Testis (tissue), 2 donors: ENCODE results near the gene GOSR1.

Experiments
- POLR2A ChIP-seq: fragments of 450-650 bp; IDR thresholded peaks from one replicate; pipeline ENCODE4 v1.6.1; 2017; ENCODE audit warnings: antibody characterized with exemption, mild to moderate bottlenecking, moderate library complexity
- TF ChIP-seq, protein P1 (sequence below), 3 experiments: fragments of 450-650 bp in 2 of 3; fragments of 200-600 bp in 1 of 3; sonication (generic) in 1 of 3; IDR thresholded peaks; one replicate each; pipeline ENCODE4 v1.5.1; 2016 to 2019; ENCODE audit warnings: antibody characterized with exemption in 3 of 3, mild to moderate bottlenecking in 2 of 3, moderate library complexity in 1 of 3

DNA sequence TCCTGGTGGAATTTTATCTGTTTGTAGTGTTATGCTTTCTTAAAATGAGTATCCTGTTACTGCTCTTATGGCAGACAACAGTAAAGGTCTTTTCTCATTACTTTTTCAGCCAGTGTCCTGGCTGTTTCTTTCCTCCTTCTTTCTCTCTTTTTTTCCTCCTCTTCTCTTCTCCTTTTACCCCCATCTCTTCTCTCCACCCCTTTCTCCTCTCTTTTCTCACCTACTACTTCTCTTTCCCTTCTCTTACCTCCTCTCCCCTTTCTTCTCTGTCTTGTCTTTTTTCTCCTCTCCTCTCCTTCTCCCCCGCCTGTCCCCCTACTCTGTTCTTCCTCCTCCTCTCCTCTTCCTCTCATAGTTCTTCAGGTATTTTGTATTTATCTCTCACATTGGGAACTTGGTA is 49.6 kb upstream of the GOSR1 start:
- TF ChIP-seq, protein P1, sequence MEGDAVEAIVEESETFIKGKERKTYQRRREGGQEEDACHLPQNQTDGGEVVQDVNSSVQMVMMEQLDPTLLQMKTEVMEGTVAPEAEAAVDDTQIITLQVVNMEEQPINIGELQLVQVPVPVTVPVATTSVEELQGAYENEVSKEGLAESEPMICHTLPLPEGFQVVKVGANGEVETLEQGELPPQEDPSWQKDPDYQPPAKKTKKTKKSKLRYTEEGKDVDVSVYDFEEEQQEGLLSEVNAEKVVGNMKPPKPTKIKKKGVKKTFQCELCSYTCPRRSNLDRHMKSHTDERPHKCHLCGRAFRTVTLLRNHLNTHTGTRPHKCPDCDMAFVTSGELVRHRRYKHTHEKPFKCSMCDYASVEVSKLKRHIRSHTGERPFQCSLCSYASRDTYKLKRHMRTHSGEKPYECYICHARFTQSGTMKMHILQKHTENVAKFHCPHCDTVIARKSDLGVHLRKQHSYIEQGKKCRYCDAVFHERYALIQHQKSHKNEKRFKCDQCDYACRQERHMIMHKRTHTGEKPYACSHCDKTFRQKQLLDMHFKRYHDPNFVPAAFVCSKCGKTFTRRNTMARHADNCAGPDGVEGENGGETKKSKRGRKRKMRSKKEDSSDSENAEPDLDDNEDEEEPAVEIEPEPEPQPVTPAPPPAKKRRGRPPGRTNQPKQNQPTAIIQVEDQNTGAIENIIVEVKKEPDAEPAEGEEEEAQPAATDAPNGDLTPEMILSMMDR (IDR thresholded peaks at IDR 0.05), result no peak
- TF ChIP-seq POLR2A, result no peak
